Occipital lobe (tissue), 2 donors: ENCODE measurements around the gene NCOA4. TPM values are rescaled to one million over a fixed set of nuclear protein-coding genes. Genes with fewer than 3 reads are reported as not detected.
"Not testable (repeated sequence)": the region's sequence is repeated elsewhere in the genome, so short reads cannot be mapped to it uniquely, and the experiment has no call there.

ENCODE experiments used
- DNase-seq: peaks from one replicate; lab custom pipeline; 2025; lab: John Stamatoyannopoulos, UW
- total RNA-seq: library from RNA; depleted of rRNA; stranded (reverse); fragments of >200 nt; gene quantifications from one replicate; pipeline ENCODE4 v1.2.3, GENCODE V29; 2014

NCOA4 gene
- total RNA-seq, 1 donor from 2014 or later = 217 TPM

DNA sequence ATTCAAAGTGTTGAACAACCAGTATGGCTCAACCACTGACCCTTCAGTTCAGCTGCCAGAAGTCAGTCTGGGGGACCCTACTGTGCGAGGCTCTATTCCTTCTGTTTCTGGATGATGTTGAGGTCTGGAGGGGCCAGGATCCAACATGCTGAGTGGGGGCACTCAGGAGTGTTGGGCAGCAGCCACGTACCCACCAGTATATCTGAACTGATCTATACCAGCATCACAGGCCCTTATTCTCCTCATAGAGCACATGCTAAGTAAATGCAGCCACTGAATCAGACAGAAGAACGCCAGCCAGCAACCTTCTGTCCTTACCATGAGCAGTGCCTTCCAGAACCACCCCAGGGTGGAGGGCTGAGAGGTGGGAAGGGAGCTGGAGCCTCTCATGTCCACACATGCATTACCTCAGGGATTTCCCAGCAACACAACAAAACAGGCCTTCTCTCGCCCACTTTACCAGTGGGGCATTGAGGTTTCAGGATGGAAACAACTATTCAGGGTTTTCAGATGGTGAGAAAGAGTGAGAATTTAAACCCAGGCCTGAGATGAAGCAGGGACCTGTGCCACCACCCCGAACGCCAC is 22.5 kb upstream of the NCOA4 start:
- DNase-seq = no peak

- DNase-seq = no peak
These were observed 21.8 kb upstream of the NCOA4 start for GRCh38 chr10:46052057-46052790.

DNA sequence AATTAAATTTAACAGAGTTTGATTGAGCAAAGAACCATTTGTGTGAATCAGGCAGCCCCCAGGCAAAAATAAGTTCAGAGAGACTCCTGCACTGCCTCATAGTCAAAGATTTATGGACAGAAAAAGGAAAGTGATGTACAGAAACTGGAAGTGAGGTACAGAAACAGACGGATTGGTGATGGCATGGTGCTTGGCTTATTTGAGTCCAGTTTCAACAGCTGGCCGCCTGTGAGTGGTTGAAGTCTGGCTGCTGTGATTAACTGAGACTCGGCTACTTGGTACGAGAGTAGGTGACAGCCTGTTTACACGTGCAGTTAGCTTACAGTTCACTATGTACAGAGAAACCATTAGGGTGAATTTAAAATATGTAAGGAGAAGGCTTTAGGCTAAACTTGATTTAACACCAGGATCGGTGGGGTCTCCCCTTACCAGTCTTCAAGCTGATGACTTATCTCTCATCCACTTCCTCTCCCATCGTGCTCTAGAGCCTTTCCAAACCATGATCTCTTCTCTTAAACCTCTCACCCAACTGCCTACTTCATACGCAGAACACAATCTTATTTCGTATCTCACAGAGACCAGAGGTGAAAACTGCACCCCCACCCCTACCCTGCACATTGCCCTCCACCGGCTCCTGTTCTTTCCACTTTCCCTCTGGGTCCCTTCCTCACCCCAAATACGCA is 20.7 kb upstream of the NCOA4 start:
- no peak for DNase-seq

- DNase-seq = not testable (repeated sequence)
These were observed 19.0 kb upstream of the NCOA4 start for GRCh38 chr10:46049497-46049831.

- no peak for DNase-seq
These were observed 17.7 kb upstream of the NCOA4 start for GRCh38 chr10:46048152-46048551.

DNA sequence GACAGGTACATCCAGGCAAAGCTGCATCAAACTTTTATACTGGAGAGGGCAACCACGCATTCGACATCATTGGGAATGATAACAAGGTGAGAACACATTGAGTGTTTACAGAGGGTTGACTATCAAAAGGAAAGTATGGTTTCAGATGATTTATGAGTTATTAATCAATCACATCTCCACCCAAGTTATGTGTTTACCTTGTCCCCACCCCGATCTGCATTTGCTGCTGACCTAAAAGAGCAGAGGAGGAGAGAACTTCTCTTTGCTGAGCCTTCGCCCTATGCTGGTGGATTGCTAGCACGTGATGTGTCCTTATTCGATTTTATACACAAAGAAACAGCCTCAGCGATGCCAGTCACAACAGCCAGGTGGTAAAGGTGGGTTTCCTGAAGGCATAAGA is 15.8 kb upstream of the NCOA4 start, which contains the start of gene MSMB:
Gene MSMB (minus strand): TSS at position 9 of the 400 bp plus-strand sequence. CDS start 32 bp downstream, outside the sequence.
- no peak for DNase-seq

- no peak for DNase-seq
These were observed 12.1 kb upstream of the NCOA4 start for GRCh38 chr10:46042527-46042926.

DNA sequence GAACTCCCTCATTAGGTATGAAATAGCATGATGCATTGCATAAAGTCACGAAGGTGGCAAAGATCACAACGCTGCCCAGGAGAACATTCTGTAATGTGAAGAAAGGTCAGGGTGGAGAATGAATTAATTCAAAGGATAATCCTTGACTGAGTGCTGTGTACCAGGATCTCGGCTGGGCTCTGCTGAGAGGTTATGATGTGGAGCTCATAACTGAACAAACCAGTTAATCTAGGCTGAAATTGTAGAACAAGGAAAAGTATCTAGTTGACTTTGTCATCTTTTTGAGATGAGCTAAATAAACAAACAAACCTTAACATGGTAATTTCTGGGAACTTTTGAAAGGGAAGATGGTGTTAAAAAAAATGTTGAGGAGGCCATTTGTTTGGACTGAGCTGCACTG is 9.6 kb upstream of the NCOA4 start:
- no peak for DNase-seq

- DNase-seq = no peak
These were observed 6.8 kb upstream of the NCOA4 start for GRCh38 chr10:46037107-46037825.

DNA sequence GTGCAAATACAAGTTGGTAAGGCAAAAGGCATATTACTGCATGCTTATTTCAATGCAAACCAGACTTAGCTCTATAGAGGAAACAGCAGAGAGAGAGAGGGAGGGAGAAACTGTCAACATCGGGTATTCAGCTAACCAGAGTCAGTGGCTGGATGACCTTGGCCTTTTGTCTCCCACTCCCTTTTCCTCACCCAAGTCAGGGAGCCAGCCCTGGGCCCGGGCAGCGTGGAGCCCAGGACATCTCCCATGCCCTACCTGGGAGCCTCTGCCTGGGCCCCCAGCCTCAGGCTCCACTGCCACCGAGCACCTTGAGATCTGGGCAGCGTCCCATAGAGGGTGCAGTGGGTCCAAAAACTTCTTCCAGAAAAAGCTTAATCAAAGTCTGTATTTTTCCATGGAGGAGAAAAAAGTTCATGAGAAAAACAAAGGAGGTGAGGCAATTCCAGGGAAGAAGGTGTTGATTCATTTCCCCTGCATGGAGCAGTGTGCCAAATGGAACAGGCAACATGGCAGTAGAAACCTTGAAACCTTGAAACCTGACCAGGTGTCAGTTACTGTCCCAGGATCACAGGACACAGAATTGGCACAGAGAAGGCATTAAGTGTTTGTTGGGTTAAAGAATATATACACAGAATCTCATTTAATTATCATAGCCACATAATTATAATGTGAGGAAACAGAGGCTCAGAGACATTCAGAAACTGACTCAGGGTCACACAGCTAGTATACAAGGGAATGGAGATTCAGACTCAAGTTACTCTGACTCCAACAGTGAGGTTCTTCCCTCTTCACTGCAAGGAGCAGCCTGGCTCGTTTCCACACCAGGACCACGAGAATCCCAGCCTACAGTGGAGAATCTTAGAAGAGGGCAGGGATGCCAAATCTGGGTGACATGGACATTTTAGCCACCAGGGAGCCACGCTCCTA is 5.8 kb upstream of the NCOA4 start:
- DNase-seq = no peak

GRCh38 chr10:46033602-46034011 is 3.2 kb upstream of the NCOA4 start:
- DNase-seq = no peak

GRCh38 chr10:46031648-46032532 is 1.5 kb upstream of the NCOA4 start:
- no peak for DNase-seq

DNA sequence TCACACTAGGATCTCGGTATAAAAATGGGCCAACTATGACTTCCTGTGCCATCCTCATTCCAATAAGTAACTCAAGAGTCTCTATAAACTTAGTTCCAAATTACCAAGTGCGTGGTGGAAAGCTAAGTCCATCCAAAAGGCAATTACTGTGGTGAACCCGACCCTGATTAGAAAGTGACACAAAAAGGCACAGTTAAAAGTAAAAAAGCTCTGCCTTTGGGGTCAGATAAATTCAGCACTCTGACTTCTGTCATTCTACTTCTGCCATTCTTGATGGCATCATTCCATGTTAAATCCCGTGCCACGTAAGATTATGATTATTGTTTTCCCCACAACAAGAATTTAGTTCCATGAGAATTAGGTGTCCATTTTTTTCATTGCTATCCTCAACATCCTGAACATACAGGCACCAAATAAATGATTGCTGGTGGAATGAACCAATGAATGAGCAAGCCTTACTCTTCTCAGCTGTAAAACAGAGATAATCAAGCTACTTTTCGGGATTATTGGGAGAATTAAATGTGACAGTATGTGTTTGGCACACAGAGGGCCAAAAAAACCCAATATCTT is 877 bp downstream of the NCOA4 start:
- no peak for DNase-seq

GRCh38 chr10:46028584-46029460 is 1.6 kb downstream of the NCOA4 start:
- no peak for DNase-seq

DNA sequence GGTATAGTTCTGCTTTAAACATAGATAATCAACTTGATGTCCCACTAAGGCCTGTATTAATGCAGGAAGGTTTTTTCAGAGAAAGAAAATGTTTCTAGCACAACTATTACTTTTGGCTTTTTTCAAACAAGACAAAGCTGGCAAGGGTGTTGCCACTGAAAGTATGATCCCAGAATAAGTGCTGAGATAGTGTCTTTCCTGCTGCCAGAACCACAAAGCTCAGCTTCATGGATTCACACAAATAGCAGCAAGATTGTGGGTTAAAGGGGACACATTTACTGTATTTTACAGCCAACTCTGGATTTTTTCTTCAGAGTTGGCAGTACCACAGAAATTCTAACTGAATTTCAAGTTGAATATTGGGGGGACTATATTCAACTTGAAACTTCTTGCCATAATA is 4.3 kb downstream of the NCOA4 start:
- no peak for DNase-seq

GRCh38 chr10:46025406-46025805 is 5.0 kb downstream of the NCOA4 start:
- DNase-seq = no peak

DNA sequence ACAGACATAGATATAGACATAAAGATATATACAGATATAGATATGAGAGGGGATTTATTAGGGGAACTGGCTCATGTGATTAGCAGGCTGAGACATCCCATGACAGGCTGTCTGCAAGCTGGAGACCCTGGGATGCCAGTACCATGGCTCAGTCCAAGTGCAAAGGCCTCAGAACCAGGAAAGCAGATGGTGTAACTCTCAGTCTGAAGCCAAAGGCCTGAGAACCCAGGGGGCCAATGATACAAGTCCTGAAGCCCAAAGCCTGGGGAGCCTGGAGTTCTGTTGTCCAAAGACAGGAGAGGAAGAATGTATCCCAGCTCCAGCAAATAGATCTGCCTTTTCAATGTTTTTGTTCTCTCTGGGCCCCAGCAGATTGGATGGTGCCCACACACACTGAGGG is 5.5 kb downstream of the NCOA4 start:
- DNase-seq = no peak

DNA sequence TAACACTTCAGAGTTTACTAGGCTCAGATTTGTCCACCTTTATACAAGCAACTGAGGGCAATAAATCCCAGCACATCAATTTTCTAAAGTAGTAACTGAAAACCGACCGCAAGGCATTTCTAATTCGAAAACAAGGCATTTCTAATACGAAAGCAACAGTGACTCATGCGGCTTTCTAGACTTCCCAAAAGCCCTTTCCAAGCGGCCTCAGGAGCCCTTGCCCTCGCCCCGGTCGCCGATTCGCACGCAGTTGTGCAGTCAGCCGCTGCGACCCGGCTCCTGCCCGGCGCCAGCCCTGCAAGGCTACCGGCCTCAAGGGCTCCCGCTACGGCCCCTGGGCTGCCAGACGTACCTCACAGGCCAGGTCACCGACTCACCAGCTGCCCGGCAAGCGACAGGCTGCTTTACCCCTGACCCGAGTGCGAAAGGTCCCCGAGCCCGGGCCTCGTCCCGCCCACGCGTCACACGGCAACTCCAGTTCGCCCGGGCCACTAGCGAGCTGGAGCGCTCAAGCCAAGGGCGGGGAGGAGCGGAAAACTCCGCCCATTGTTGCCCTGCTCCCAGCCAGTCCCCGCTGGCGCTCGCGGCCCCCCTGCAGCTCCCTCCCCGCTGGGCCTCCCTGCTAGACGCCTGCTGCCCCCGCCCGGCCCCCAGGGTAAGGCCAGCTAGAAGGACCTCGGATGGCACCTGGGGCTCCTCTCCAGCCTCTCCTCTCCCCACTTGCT is 7.3 kb downstream of the NCOA4 start:
- peak; percentile 83 for DNase-seq
